HepG2 (cell line): ENCODE measurements around the gene GNAI2. TPM values are rescaled to one million over a fixed set of nuclear protein-coding genes. Genes with fewer than 3 reads are reported as not detected.

Experiments used
- BCLAF1 ChIP-seq: fragments of 450-650 bp; IDR thresholded peaks from 2 replicates; pipeline ENCODE4 v1.6.1; 2017; ENCODE audit warnings: mild to moderate bottlenecking
- CEBPG ChIP-seq: IDR thresholded peaks from 2 replicates; pipeline ENCODE4 v1.6.1; 2016
- HNF4A ChIP-seq: sonication (generic); formaldehyde crosslinking; IDR thresholded peaks from 2 replicates; pipeline ENCODE4 v1.4.0; 2020; ENCODE audit warnings: missing genetic modification reagents
- IKZF5 ChIP-seq: IDR thresholded peaks from 2 replicates; pipeline ENCODE4 v1.6.1; 2018; ENCODE audit warnings: missing genetic modification reagents, mild to moderate bottlenecking, missing compliant biosample characterization
- MAFF ChIP-seq: IDR thresholded peaks from 2 replicates; pipeline ENCODE4 v1.6.1; 2011; ENCODE audit warnings: low read depth, low read length, improper control_type of control experiment
- MED13 ChIP-seq: sonication (generic); formaldehyde crosslinking; IDR thresholded peaks from 2 replicates; pipeline ENCODE4 v1.5.0; 2020; ENCODE audit warnings: missing genetic modification reagents
- MEF2D ChIP-seq: sonication (generic); formaldehyde crosslinking; IDR thresholded peaks from 2 replicates; pipeline ENCODE4 v1.5.1; 2020; ENCODE audit warnings: mild to moderate bottlenecking, missing genetic modification reagents
- PRDM10 ChIP-seq: sonication (generic); formaldehyde crosslinking; IDR thresholded peaks from 2 replicates; pipeline ENCODE4 v1.4.0; 2020; ENCODE audit warnings: low read depth, missing genetic modification reagents
- ZNF362 ChIP-seq: sonication (generic); formaldehyde crosslinking; IDR thresholded peaks from 2 replicates; pipeline ENCODE4 v1.4.0; 2020; ENCODE audit warnings: missing genetic modification reagents, mild to moderate bottlenecking, borderline replicate concordance
- ZNF547 ChIP-seq: sonication (generic); formaldehyde crosslinking; IDR thresholded peaks from 2 replicates; pipeline ENCODE4 v1.5.1; 2020; ENCODE audit warnings: mild to moderate bottlenecking, missing genetic modification reagents
- ZNF574 ChIP-seq: sonication (generic); formaldehyde crosslinking; IDR thresholded peaks from 2 replicates; pipeline ENCODE4 v1.4.0; 2020; ENCODE audit warnings: missing genetic modification reagents
- ZNF780A ChIP-seq: sonication (generic); formaldehyde crosslinking; IDR thresholded peaks from 2 replicates; pipeline ENCODE4 v1.8.0; 2022; ENCODE audit warnings: mild to moderate bottlenecking, missing genetic modification reagents, moderate library complexity
- ZXDC ChIP-seq: sonication (generic); formaldehyde crosslinking; IDR thresholded peaks from 2 replicates; pipeline ENCODE4 v1.5.0; 2020; ENCODE audit warnings: mild to moderate bottlenecking, missing genetic modification reagents
- polyA plus RNA-seq, 8 experiments: library from polyadenylated mRNA; depleted of rRNA in 3 of 8; stranded (reverse) in 7 of 8; unstranded in 1 of 8; fragments of >200 nt; fragmentation: Illumina TruSeq in 4 of 8; extraction: Trizol in 4 of 8; gene quantifications; 2 replicates each; pipeline versions ENCODE4 v1.2.1 to v1.2.3, GENCODE V29; 2011 to 2016; ENCODE audit warnings: low read depth in 4 of 8, missing spikeins in 1 of 8, mixed read lengths in 1 of 8; ENCODE audit not compliant: insufficient read depth in 1 of 8
- total RNA-seq, 5 experiments: library from RNA; depleted of rRNA; stranded (reverse); fragments of >200 nt; fragmentation: Illumina TruSeq; extraction: Trizol; gene quantifications; 2 replicates each; pipeline ENCODE4 v1.2.3, GENCODE V29; 2016; ENCODE audit warnings: low read depth in 1 of 5

Gene GNAI2
- total and polyA plus RNA-seq, 2 of the 13 experiments (the other 11 are each of a cell fraction or from before 2014, with no cell fraction given): 51.1 to 66.2 TPM

GRCh38 chr3:50210510-50211367 lies 25.3 kb upstream of the GNAI2 start (continued):
- TF ChIP-seq ZXDC (CRISPR knock-in tag): no peak
- TF ChIP-seq CEBPG (CRISPR knock-in tag): peak; percentile 91
- TF ChIP-seq MEF2D (CRISPR knock-in tag): no peak
- peak; percentile 75 for TF ChIP-seq ZNF547 (CRISPR knock-in tag)
- TF ChIP-seq ZNF780A: peak; percentile 70; the same call in 1 of the 2 replicates
- no peak for TF ChIP-seq MAFF
- peak; percentile 15; the same call in 1 of the 2 replicates for TF ChIP-seq ZNF362
- peak; percentile 63; the same call in 1 of the 2 replicates for TF ChIP-seq IKZF5 (CRISPR knock-in tag)
- no peak for TF ChIP-seq BCLAF1
- TF ChIP-seq PRDM10 (CRISPR knock-in tag): peak; percentile 33; the same call in 1 of the 2 replicates
- peak; percentile 60 for TF ChIP-seq ZNF574 (CRISPR knock-in tag)
- peak; percentile 92 for TF ChIP-seq HNF4A (CRISPR knock-in tag)
- peak; percentile 11; the same call in 1 of the 2 replicates for TF ChIP-seq MED13 (CRISPR knock-in tag)
